ENCODE measurements around the gene UBQLN4.

DNA sequence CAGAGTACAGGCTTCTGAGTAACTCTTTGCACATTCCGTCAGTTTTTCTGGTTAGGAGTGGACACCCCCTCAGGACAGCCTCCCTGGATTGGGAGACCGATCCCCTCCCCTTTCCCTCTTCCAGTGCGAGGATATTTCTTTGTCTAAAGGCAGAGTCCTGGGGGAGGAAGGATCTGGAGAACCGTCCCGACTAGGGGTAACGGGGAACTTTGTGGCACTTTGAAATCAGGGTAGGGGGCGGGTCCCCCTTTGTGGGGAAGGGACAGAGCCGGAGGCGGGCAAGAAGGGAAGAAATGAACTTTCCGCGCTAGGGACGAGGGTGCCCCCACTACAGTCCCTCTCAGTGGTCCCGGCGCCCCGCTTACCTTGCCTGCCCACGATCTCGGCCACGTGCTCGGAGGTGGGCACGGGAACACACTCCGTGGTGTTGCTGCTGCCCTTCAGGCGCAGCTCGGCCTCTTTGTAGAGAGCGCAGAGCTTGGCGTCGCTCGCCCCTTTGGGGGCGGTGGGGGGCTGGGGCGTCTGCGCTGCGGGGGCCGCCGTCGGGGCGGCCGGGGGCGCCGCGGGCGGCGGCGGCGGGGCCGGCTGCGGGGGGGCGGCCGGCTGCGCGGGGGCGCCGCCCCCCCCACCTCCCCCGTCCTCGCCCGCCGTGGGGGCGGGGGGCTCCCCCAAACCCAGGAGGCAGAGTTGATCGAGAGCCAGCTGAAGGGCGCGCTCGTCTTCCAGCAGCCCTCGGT is 27.8 kb upstream of the UBQLN4 start:
- TF ChIP-seq, protein P1, sequence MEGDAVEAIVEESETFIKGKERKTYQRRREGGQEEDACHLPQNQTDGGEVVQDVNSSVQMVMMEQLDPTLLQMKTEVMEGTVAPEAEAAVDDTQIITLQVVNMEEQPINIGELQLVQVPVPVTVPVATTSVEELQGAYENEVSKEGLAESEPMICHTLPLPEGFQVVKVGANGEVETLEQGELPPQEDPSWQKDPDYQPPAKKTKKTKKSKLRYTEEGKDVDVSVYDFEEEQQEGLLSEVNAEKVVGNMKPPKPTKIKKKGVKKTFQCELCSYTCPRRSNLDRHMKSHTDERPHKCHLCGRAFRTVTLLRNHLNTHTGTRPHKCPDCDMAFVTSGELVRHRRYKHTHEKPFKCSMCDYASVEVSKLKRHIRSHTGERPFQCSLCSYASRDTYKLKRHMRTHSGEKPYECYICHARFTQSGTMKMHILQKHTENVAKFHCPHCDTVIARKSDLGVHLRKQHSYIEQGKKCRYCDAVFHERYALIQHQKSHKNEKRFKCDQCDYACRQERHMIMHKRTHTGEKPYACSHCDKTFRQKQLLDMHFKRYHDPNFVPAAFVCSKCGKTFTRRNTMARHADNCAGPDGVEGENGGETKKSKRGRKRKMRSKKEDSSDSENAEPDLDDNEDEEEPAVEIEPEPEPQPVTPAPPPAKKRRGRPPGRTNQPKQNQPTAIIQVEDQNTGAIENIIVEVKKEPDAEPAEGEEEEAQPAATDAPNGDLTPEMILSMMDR (IDR thresholded peaks at IDR 0.05): no peak
- no peak for TF ChIP-seq EZH2phosphoT487 (IDR thresholded peaks at IDR 0.05)
- no peak for TF ChIP-seq EZH2 (IDR thresholded peaks at IDR 0.05)
